ENCODE measurements around the gene DIPK1A.

DNA sequence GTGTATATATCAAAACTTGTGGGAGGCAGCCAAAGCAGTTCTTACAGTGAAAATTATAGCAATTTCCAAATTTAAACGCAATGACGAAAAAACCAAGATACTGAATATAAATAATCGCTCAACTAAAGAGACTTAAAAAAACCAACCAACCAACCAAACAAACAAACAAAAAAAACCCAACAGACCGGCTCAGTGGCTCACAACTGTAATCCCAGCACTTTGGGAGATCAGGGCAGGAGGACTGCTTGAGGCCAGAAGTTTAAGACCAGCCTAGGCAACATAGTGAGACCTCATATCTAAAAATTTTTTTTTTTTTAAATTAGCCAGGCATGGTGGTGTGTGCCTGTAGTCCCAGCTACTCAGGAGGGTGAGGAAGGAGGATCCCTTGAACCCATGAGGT is 106.0 kb downstream of the DIPK1A start:
- TF ChIP-seq TAF1 (IDR thresholded peaks at IDR 0.05; ENCODE audit: low read depth) (no peak), MXI1 (conservative IDR thresholded peaks at IDR 0.05; ENCODE audit: poor library complexity, severe bottlenecking) (no peak)
- TF ChIP-seq, protein P1, sequence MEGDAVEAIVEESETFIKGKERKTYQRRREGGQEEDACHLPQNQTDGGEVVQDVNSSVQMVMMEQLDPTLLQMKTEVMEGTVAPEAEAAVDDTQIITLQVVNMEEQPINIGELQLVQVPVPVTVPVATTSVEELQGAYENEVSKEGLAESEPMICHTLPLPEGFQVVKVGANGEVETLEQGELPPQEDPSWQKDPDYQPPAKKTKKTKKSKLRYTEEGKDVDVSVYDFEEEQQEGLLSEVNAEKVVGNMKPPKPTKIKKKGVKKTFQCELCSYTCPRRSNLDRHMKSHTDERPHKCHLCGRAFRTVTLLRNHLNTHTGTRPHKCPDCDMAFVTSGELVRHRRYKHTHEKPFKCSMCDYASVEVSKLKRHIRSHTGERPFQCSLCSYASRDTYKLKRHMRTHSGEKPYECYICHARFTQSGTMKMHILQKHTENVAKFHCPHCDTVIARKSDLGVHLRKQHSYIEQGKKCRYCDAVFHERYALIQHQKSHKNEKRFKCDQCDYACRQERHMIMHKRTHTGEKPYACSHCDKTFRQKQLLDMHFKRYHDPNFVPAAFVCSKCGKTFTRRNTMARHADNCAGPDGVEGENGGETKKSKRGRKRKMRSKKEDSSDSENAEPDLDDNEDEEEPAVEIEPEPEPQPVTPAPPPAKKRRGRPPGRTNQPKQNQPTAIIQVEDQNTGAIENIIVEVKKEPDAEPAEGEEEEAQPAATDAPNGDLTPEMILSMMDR (IDR thresholded peaks at IDR 0.05; ENCODE audit: poor library complexity, severe bottlenecking) = no peak

Measured in neural cell (in vitro differentiated cells).